Vagina (tissue), 2 donors: ENCODE data around the gene RAD52. TPM values are rescaled to one million over a fixed set of nuclear protein-coding genes. Genes with fewer than 3 reads are reported as not detected.

Experiments used
- DNase-seq, 2 donors: peaks; one replicate each; pipeline ENCODE4 v3.0.0-alpha.2; 2017; ENCODE audit errors: extremely low spot score in 2 of 2
- H3K27ac ChIP-seq: fragments of 200-600 bp; sonication (generic); one replicate; pipeline ENCODE4 v1.5.1; 2019
- H3K27me3 ChIP-seq: fragments of 200-600 bp; sonication (generic); one replicate; pipeline ENCODE4 v1.5.1; 2019
- H3K36me3 ChIP-seq, 2 donors: fragments of 200-600 bp; sonication (generic); one replicate each; pipeline ENCODE4 v1.5.1; 2017 to 2019
- H3K4me1 ChIP-seq: fragments of 200-600 bp; sonication (generic); one replicate; pipeline ENCODE4 v1.5.1; 2019
- H3K4me3 ChIP-seq, 2 donors: fragments of 200-600 bp; sonication (generic); 1 replicate in 1 of 2; 2 replicates in 1 of 2; pipeline ENCODE4 v1.5.1; 2016 to 2019
- H3K9me3 ChIP-seq: fragments of 200-600 bp; sonication (generic); one replicate; pipeline ENCODE4 v1.5.1; 2019
- POLR2A ChIP-seq, 2 donors: fragments of 450-650 bp; IDR thresholded peaks; one replicate each; pipeline ENCODE4 v1.6.1; 2017; ENCODE audit warnings: antibody characterized with exemption in 2 of 2, mild to moderate bottlenecking in 2 of 2, moderate library complexity in 2 of 2
- POLR2AphosphoS5 ChIP-seq, 2 donors: sonication (generic); formaldehyde crosslinking; IDR thresholded peaks; one replicate each; pipeline ENCODE4 v1.9.0; 2017; ENCODE audit warnings: antibody characterized with exemption in 2 of 2, mild to moderate bottlenecking in 2 of 2, low read depth in 1 of 2; ENCODE audit not compliant: insufficient read depth in 1 of 2
- intact Hi-C: fragments of 100-400 bp; cut with DNase I; formaldehyde crosslinking; loops from one replicate; pipeline ENCODE4 v1.15.1; 2023
- total RNA-seq: library from RNA; depleted of rRNA; stranded (reverse); fragments of >200 nt; gene quantifications from one replicate; pipeline ENCODE4 v1.2.3, GENCODE V29; 2016
- TF ChIP-seq, protein P1 (sequence below), 3 experiments: fragments of 450-650 bp in 2 of 3; fragments of 200-600 bp in 1 of 3; sonication (generic) in 1 of 3; IDR thresholded peaks; one replicate each; pipeline ENCODE4 v1.5.1; 2017 to 2019; ENCODE audit warnings: antibody characterized with exemption in 3 of 3, mild to moderate bottlenecking in 2 of 3, moderate library complexity in 2 of 3

Gene RAD52
- total RNA-seq, 1 donor from 2014 or later, result 40.3 TPM

- TF ChIP-seq POLR2AphosphoS5 (IDR thresholded peaks at IDR 0.05; ENCODE audit: insufficient read depth in 1 of 2, low read depth in 1 of 2) (no peak), POLR2A (IDR thresholded peaks at IDR 0.05) (no peak)
- TF ChIP-seq, protein P1, sequence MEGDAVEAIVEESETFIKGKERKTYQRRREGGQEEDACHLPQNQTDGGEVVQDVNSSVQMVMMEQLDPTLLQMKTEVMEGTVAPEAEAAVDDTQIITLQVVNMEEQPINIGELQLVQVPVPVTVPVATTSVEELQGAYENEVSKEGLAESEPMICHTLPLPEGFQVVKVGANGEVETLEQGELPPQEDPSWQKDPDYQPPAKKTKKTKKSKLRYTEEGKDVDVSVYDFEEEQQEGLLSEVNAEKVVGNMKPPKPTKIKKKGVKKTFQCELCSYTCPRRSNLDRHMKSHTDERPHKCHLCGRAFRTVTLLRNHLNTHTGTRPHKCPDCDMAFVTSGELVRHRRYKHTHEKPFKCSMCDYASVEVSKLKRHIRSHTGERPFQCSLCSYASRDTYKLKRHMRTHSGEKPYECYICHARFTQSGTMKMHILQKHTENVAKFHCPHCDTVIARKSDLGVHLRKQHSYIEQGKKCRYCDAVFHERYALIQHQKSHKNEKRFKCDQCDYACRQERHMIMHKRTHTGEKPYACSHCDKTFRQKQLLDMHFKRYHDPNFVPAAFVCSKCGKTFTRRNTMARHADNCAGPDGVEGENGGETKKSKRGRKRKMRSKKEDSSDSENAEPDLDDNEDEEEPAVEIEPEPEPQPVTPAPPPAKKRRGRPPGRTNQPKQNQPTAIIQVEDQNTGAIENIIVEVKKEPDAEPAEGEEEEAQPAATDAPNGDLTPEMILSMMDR (IDR thresholded peaks at IDR 0.05), result no peak
- peaks cover 0 to 64% of the 10 kb centered on the region in 2 donors for H3K36me3 ChIP-seq
- no peaks in the 10 kb centered on the region for H3K9me3 ChIP-seq
- DNase-seq, result no peak
- H3K27ac ChIP-seq, result no peak overlapping the region
- H3K27me3 ChIP-seq, result no peaks in the 10 kb centered on the region
- no peak overlapping the region for H3K4me3 ChIP-seq
- H3K4me1 ChIP-seq, result no peaks in the 10 kb centered on the region
- intact Hi-C loops, result no loop called here
Measured at GRCh38 chr12:912466-913235, 36.8 kb downstream of the RAD52 start.

DNA sequence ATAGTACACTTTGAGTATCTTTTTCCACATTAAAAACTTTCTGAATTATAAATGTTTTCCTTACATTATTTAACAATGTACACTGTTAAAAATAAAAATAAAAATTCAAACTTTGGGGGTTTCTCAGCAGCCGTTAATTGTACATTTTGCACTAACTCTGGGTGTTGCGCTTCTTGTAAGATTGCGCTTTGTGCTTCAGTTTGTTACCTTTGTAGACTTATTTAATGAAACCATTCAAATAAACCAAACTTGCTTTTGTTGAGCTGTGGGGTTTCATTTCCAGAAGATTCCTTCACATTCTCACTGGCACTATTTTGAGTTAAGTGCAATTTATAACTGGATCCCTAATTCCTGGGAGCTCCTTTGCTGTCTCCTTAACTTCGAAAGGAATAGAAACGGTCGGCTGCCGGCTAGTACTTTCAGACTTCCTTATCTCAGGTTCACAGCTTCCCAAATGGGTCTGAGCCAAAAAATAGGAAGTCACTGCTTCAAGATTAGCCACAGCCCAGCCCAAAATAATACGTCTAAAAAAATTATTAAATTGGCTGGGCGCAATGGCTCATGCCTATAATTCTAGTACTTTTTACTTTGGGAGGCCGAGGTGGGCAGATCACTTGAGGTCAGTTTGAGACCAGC, 38.2 kb downstream of the RAD52 start:
- intact Hi-C loops, result no loop called here
- DNase-seq, result no peak
- Histone ChIP-seq H3K27me3 (no peaks in the 10 kb centered on the region), H3K9me3 (no peaks in the 10 kb centered on the region), H3K27ac (no peak overlapping the region), H3K4me1 (no peaks in the 10 kb centered on the region), H3K4me3 (no peak overlapping the region), H3K36me3 (peaks cover 0 to 74% of the 10 kb centered on the region in 2 donors)
- TF ChIP-seq, protein P1 (IDR thresholded peaks at IDR 0.05), result no peak
- no peak for TF ChIP-seq POLR2A (IDR thresholded peaks at IDR 0.05)
- no peak for TF ChIP-seq POLR2AphosphoS5 (IDR thresholded peaks at IDR 0.05; ENCODE audit: insufficient read depth in 1 of 2, low read depth in 1 of 2)

DNA sequence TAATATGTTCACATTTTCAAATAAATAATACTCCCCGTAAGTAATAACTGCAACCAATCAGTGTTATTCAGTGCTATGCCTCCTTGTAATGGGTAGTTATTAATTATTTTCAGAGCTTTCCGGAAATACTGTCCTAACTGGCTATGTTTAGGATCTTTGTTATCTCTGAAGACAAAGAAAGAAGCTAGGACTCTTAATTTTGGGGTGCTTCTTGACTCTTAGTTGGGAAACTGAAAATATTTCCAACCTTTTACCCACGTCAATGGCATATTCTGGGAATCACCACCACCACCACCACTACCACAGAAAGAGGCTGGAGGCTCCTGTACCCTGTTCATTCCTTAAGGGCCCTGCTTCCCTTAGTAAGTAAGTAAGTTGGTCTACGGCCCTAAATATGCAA, 39.1 kb downstream of the RAD52 start:
- DNase-seq, result no peak
- Histone ChIP-seq H3K9me3 (no peaks in the 10 kb centered on the region), H3K4me1 (no peaks in the 10 kb centered on the region), H3K27ac (no peak overlapping the region), H3K27me3 (no peaks in the 10 kb centered on the region), H3K4me3 (no peak overlapping the region), H3K36me3 (peaks cover 0 to 75% of the 10 kb centered on the region in 2 donors)
- intact Hi-C loops, result no loop called here
- no peak for TF ChIP-seq POLR2AphosphoS5 (IDR thresholded peaks at IDR 0.05; ENCODE audit: insufficient read depth in 1 of 2, low read depth in 1 of 2)
- no peak for TF ChIP-seq POLR2A (IDR thresholded peaks at IDR 0.05)
- TF ChIP-seq, protein P1 (IDR thresholded peaks at IDR 0.05), result no peak

GRCh38 chr12:909861-910260, 39.6 kb downstream of the RAD52 start:
- Histone ChIP-seq H3K9me3 (no peaks in the 10 kb centered on the region), H3K36me3 (peaks cover 0 to 81% of the 10 kb centered on the region in 2 donors), H3K27me3 (no peaks in the 10 kb centered on the region), H3K4me1 (no peaks in the 10 kb centered on the region), H3K4me3 (no peak overlapping the region), H3K27ac (no peak overlapping the region)
- TF ChIP-seq, protein P1 (IDR thresholded peaks at IDR 0.05), result no peak
- TF ChIP-seq POLR2A (IDR thresholded peaks at IDR 0.05), result no peak
- TF ChIP-seq POLR2AphosphoS5 (IDR thresholded peaks at IDR 0.05; ENCODE audit: insufficient read depth in 1 of 2, low read depth in 1 of 2), result no peak
- DNase-seq, result no peak
- intact Hi-C loops, result no loop called here
